ENCODE measurements around the gene GATA5.

The GATA5 gene

GRCh38 chr20:62420846-62421715 is 54.7 kb downstream of the GATA5 start:
- Histone ChIP-seq H3K4me3 (ENCODE audit: low read depth, low read length) (no peak overlapping the region), H3K36me3 (replicated peaks) (no peaks in the 10 kb centered on the region), H3K27ac (no peak overlapping the region), H3K27me3 (replicated peaks) (peaks cover 2% of the 10 kb centered on the region)
- in situ Hi-C loops (cut with HindIII; ENCODE audit: low pct_ligation_motif_present, low sequenced_read_pairs) = no loop called here
- no peak for TF ChIP-seq CTCF (IDR thresholded peaks at IDR 0.05; ENCODE audit: low read depth, low read length, missing control alignments)
- no peak for DNase-seq

- Histone ChIP-seq H3K4me3 (ENCODE audit: low read depth, low read length) (no peak overlapping the region), H3K27me3 (replicated peaks) (peaks cover 2% of the 10 kb centered on the region), H3K27ac (no peak overlapping the region), H3K36me3 (replicated peaks) (no peaks in the 10 kb centered on the region)
- in situ Hi-C loops (cut with HindIII; ENCODE audit: low pct_ligation_motif_present, low sequenced_read_pairs) = no loop called here
- no peak for DNase-seq
- TF ChIP-seq CTCF (IDR thresholded peaks at IDR 0.05; ENCODE audit: low read depth, low read length, missing control alignments) = no peak
Observed at GRCh38 chr20:62419759-62420158, 56.0 kb downstream of the GATA5 start.

GRCh38 chr20:62418709-62419487 is 56.9 kb downstream of the GATA5 start:
- Histone ChIP-seq H3K36me3 (replicated peaks) (no peaks in the 10 kb centered on the region), H3K27me3 (replicated peaks) (peaks cover 2% of the 10 kb centered on the region), H3K27ac (no peak overlapping the region), H3K4me3 (ENCODE audit: low read depth, low read length) (no peak overlapping the region)
- TF ChIP-seq CTCF (IDR thresholded peaks at IDR 0.05; ENCODE audit: low read depth, low read length, missing control alignments) = no peak
- no peak for DNase-seq
- in situ Hi-C loops (cut with HindIII; ENCODE audit: low pct_ligation_motif_present, low sequenced_read_pairs) = no loop called here

GRCh38 chr20:62417981-62418708 is 57.6 kb downstream of the GATA5 start:
- in situ Hi-C loops (cut with HindIII; ENCODE audit: low pct_ligation_motif_present, low sequenced_read_pairs) = no loop called here
- Histone ChIP-seq H3K27me3 (replicated peaks) (peaks cover under 1% of the 10 kb centered on the region), H3K4me3 (ENCODE audit: low read depth, low read length) (no peak overlapping the region), H3K27ac (no peak overlapping the region), H3K36me3 (replicated peaks) (no peaks in the 10 kb centered on the region)
- no peak for DNase-seq
- no peak for TF ChIP-seq CTCF (IDR thresholded peaks at IDR 0.05; ENCODE audit: low read depth, low read length, missing control alignments)

- no peaks in the 10 kb centered on the region for H3K27me3 ChIP-seq (replicated peaks)
- no peak for DNase-seq
- H3K4me3 ChIP-seq (ENCODE audit: low read depth, low read length) = no peak overlapping the region
- H3K27ac ChIP-seq = no peak overlapping the region
- TF ChIP-seq CTCF (IDR thresholded peaks at IDR 0.05; ENCODE audit: low read depth, low read length, missing control alignments) = no peak
- H3K36me3 ChIP-seq (replicated peaks) = no peaks in the 10 kb centered on the region
- in situ Hi-C loops (cut with HindIII; ENCODE audit: low pct_ligation_motif_present, low sequenced_read_pairs) = no loop called here
Observed at GRCh38 chr20:62416651-62417637, 58.9 kb downstream of the GATA5 start.
